Stimulated activated CD4-positive, alpha-beta T cell treated with anti-CD3 and anti-CD28 coated beads, Interleukin-12 subunit alpha, Interleukin-12 subunit beta, amount 100 ng/mL, for 24 hours (primary cell): ENCODE results near the gene EML6.

ENCODE experiments used
- DNase-seq, 2 experiments: peaks; one replicate each; pipeline ENCODE4 v3.0.0-alpha.2; 2020; ENCODE audit warnings: low read depth in 2 of 2

EML6 gene

DNA sequence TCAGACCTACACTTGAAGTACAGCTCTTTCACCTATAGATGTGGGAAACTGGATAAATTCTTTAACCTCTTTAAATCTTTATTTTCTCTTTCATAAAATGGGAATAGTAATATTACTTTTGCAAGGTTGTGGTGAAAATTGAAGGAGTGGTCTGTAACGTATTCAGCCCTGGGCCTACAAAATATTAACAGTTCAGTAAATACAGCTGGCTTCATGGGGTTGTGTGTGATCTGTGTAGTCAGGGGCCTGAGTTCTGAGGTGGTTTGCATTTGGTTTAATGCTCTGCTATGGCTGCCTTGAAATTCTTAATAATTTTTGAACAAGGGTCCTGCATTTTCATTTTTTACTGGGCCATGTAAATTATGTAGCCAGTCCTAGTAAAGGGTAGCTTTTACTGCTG lies 16.8 kb upstream of the EML6 start:
- no peak for DNase-seq

DNA sequence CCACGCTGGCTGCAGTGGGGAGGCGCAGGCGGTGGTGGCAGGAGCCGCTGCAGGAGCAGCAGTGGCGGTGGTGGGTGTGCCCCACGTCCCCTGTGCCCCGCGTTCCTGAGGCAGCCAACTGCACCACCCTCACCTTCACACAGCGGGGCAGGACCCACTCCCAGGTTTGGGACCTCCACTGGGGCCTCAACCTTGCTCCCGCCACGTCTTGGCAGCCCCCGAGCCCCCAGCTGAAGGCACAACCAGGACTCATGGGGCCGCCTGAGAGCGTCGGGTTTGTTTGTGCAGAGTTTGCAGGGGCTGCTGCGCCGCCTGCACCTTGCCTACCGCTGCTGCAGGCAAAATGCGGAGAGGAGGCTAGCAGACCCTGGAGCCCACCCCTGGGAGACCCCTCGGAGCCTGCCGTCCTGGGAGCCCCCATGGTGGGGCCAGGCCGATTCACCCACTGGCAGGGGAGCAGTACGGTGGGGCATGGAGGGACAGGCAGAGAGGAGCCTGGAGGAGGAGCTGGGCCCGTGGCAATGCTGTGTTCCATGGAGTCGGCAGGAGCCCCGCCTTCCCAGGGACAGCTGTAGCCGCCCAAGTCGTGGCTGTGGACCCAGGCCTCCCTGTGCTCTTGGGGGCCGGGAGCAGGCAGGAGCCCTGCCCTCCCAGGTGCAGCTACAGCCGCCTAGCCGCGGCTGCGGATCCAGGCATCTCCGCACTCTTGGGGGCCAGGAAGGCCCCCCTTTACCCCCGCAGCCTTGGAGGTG lies 14.7 kb upstream of the EML6 start:
- DNase-seq = no peak

DNA sequence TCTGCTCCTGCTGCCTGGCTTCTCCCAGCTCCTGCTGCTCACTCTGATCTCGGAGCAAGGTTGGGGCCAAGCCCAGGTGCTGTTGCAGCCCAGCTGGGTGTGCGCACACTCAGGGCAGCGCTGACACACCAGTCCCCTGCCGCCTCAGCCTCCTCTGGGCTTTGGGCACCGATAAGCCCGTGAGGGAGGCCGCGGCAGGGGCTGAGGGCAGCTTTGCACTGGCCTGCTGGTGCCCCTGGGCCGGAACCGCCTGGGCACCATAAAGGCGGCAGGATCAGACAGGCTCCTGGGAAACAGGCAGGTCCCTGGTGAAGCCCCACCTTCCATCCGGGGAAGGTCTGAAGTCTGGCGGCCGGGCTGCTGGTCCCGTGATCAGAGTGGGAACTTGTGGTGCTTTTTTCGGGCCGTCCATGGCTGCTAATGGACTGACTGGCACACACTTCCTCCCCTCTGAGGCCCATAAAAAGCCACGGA lies 14.1 kb upstream of the EML6 start:
- no peak for DNase-seq

DNA sequence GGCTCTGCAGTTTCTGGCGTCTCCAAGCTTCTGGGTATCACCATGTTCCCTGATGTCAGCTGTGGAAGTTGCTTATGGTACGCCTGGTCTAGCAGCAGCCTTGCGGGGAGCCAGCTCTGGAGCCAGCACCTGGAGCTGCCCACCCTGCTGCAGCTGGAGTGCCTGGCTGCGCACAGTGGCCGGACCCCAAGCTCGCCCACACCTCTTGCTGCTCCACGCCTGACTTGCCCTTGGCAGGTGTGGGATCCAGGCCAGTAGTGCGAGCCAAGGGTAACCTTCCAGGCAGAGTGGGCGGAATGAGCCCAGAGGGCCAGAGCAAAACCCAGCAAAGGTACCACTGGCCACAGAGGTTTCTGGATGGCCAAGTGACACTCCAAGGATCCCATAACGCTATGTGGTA lies 13.2 kb upstream of the EML6 start:
- no peak for DNase-seq

DNA sequence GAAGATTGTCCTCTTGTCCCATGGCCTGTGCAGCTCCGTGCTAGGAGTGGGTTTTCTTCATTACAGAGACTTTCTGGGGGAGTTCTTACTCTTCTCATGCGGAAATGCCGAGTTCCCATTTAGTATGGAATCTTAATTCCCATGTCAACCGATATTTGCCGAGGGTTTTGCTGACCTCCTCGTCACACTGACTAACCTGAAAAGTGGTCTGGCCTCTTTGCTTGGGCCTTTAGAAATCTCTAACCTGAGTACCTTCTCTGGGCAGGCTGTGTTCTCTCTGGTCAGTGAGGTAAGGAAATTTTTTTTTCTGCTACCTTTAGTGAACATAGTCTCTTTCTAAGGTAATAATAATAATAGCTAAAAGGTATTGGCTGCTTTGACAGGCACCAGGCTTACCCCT lies 10.9 kb upstream of the EML6 start:
- DNase-seq = no peak

DNA sequence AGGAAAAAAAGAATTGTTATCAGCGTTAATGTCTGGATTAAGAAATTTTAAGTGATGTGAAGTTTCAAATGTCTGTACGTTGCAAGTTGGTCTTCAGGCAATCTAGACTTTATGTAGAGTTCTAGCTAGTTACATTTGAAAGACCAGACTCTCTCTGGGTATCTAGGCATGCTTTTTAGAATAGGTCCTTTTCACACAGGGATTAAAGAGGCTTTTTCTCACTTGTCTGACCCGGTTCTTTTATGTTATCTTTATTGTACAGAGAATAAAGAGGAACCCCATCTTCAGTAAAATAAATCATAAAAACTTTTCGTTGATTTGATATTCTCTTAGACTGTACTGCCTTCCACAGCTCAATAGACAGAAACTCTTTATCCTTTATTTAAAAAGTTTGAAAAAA lies 8.5 kb upstream of the EML6 start:
- DNase-seq = no peak

DNA sequence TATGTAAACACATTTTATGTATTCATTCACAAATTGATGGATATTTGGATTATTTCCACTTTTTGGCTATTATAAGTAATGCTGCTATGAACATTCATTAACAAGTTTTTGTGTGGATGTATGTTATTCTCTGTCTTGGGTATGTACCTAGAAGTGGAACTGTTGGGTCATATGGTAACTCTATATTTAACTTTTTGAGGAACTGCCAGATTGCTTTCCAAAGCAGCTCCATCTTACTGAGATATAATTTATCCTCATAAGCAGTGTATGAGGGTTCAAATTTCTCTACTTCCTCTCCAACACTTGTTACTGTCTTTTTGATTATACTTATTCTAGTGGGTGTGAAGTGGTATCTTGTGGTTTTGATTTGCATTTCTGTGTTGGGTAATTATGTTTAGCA lies 7.1 kb upstream of the EML6 start:
- no peak for DNase-seq

DNA sequence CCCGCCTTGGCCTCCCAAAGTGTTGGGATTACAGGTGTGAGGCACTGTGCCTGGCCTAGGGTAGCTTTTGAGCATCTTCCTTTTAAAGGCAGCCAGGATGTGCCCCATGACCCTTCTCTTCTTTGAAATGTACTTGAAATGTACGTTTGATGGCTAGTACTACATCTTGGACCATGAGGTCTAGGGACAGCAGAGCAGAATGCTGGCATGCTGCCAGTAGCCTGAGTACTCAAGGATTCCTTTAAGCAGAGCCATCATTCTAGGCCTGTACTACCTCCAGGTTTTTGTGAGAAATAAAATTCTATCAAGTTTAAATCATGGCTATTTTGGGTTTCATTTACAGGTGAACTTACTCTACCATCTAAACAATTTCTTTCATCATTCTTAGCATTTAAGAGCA lies 2.9 kb upstream of the EML6 start:
- no peak for DNase-seq

DNA sequence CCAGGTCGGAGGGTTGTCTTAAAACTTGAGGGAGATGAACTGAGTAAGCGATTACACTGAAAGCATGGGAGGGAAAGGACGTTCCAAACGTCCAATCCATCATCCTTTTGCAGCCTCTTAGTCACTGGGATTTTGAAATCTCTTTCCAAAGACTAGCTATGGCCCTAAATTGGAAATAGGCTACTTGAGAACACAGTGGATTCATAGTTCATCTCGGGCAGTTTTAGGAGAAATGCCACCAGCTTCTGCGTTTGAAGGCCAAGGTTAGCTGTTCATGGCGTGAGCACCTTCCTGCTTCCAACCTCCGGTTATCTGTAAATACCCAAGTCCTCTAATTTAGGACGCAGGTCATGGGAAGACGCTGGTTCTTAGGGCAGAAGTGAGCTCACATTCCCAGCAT lies 821 bp upstream of the EML6 start:
- DNase-seq = no peak

DNA sequence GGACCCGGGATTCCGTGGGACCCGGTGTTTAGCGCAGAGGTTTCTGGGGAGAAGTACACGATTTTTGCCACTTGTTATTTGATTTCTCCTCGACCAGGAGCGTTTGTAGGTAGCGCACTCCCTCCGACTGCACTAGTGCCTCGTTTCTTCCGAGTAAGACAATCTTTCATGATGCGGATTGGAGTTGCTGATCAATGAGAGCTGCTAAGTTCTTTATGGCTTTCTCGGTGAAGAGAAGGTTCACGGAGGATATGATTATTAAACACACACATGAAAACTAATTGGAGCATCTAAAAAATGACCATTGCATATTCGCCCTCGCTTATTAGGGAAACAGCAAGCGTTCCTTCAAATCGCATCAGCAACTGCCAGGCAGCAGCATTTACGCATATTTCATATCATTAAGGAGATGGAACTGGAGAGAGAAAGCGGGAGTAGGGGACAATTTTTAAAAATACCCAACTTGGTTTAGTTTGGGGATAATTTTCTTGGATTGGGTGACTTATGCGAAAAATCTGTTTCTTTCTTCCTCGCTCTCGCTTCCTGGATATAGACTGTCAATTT lies 616 bp downstream of the EML6 start:
- no peak for DNase-seq

DNA sequence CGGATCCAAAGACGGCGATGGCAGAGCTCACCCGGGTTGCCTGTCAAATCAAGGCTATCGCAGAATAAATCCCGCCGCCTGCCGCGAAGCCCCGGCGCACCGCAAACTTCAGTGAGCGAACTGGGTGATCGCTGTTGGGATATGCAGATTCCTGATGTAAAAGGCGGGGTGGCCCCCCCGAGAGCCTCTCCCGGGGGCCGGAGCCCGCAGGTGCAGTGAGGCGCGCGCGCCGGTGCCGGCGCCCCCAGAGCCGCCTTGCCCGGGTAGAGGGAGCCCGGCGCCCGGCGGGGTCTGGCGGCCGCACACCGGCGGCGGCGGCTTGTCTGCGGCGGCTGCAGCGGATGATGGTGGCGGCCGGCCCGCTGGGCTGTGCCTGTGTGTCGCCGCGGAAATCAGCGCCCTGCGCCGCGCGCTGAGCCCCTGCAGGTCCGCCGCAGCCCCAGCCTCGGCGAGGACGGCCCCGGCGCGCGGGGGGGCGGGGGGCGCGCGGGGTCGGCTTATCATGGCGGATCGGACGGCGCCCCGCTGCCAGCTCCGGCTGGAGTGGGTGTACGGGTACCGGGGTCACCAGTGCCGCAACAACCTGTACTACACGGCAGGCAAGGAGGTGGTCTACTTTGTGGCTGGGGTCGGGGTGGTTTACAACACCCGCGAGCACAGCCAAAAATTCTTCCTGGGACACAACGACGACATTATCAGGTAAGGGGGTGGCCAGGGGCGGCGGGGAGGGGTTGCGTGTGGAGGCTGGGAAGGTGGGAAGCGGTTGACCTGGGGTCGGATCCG lies 1.3 kb downstream of the EML6 start:
- no peak for DNase-seq

DNA sequence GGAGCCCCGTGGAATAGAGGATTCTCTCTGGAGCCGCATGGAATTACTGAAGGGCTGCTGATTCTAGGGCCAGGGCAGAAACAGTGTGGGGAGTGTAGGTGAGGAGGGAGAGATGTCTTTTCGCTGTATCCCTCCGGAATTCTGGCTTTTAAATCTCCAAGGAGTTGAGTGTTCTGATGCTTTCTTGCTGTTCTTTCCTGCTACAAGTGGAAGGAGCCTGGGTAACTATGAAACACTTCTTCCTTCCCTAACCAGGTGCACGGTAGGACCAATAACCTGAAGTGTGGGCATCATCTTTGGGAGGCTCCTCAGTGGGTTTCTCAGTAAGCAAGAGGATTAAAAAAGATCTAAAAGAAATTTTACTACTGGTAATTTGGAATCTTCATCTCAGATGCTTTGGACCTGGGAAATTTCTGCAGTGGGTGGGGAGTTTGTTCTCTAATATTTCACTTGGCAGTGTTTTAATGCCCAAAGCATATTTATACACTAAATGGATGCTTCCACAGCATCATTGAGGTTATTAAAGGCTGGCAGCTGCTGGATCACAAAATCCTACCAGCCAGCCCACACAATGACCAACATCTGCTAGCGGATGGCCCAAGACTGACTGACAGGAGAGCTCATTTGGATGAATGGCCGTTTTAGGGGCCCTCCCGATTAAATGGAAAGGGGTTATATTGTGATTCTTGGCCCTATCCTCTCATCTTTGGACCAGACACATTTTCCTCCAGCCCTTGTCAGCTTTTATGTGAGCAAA lies 2.1 kb downstream of the EML6 start:
- no peak for DNase-seq

DNA sequence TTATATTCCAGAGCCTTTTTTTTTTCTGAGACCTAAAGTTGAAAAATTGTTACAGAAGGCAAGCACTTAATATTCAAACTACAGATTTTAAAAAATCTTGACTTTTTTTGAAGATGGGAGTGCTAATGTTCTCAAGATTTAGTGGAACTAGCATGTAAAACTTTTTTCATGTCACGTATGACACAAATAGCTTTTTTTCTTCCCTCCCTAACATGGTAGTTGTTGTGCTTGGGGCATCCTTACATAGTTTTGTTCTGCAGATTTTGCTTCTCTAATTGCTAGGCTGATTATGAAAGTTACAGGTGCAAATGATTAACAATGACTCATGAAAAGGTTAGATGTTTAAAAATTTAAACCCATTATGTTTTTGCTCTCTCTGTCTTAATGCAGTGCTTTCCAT lies 3.0 kb downstream of the EML6 start:
- DNase-seq = no peak

DNA sequence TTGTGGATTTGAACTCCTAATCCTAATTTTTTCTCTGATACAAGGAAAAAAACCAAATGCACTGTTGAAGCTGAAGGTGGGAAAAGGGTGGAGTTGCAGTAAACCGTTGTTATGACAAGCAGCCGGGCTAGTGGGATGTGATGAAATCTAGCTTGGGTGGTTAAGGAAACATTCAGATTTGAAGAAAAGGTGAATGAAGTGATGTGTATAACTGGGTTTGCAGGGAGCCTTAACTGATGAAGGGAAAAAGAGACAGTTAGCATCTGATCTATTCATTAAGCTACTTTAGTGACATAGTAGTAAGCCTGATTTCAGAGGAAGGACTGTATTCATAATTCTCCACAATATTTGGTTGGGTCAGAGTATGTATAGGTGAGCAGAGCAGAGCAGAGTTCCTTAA lies 3.5 kb downstream of the EML6 start:
- no peak for DNase-seq

DNA sequence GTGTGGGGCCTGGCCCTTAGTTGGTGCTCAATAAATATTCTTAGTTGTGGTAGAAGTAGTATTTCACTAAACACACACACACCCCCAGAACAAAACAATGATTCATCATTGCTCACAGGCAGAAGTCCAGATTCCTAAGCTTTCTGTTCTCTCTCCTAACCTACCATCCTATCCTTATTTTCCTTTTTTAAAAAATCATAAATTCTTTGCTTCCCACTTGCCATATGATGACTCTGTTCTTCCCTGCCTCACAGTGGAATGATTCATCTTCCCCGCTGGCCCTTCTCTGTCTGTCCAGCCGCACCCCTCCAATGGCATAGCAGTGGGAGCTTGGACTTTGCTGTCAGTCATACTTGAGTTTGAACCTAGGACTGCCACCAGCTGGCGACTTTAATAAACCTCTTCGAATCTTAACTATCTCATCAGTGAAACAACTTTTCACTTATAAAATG lies 5.2 kb downstream of the EML6 start:
- no peak for DNase-seq

DNA sequence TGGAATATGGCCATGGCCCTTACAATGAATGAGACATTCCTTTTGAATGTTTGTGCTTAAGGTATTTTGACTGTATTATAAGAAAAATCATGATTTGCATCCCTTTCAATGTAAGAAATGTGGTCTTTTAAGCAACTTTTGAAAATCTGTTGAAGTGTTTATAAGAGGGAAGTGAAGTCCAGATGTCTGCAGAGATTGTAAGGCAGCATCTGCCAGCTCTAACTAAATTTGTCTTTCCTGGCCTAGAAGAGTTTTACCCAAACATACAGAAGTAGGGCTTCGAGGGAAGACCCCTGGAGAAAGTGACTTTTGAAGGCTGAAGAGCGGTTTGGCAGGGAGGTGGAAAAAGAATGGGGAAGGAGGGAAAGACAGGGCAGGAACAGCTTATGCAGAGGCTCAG lies 12.2 kb downstream of the EML6 start:
- no peak for DNase-seq

DNA sequence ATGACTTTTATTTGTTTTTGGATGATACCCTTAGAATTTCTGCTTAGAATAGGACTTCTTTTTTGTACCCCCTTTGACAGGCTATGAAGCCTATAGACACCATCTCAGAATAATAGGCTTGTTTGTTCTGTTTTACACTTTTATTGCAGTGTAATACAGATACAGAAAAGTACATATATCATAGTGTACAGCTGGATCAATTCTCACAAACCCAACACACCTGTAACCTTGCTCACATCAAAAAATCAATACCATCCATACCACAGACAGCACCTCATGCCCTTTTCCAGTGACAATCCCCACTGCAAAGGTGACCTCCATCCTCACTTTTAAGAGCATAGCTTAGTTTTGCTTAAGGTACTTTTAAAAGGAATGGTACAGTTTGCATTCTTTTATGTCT lies 14.8 kb downstream of the EML6 start:
- DNase-seq = no peak

DNA sequence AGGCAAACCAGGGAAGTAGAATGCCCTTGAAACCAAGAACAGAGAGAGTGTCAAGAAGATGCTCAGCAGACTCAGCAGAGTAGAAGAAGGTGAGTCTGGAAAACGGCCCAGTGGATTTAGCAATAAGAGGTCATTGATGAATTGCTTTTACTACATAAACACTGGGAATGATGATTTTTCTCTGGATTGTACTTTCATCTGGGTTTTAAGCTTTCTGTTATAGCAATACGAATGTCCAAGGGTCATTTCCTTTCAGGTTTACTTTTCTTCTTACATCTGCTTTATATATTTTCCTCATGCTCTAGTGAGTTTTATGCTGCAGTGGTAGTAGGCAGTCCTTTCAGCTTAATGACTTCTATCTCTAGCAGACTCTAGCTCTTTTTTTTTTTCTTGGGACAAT lies 16.9 kb downstream of the EML6 start:
- DNase-seq = no peak

DNA sequence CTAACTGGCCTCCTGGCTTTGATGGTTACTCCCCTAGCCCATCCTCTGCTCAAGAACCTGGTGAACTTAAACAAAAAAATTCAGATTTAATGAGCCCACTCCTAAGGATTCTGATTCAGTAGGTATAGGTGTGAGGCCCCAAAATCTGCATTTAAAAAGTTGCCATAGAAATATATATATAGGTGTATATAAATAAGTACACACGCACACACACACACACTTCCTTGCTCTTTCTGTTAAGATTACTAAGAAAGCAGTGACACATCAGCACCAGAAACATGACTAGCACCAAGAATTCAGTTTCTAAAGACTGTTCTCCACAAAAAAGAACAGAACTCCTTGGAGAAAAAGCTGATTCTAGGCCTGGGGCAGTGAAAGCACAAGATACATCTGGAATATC lies 17.8 kb downstream of the EML6 start:
- no peak for DNase-seq

DNA sequence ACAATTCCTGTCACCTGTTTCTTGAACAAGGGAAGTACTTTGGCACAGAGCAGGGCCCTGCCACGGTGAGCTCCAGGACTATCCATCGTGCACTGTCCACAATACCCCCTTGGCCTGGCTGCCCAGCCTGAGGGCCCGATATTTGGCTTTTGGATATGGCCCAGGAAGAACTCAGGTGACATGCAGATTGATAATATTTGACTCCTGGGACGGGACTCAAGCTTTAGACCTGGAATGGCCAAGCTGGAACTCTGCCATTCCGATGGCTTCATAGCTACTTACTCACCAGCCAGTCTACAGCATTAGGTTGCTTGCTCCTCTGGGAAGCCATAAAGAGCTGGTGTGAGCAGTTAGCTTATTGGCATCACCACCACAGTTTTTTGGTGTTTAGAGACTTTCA lies 26.6 kb downstream of the EML6 start:
- no peak for DNase-seq

DNA sequence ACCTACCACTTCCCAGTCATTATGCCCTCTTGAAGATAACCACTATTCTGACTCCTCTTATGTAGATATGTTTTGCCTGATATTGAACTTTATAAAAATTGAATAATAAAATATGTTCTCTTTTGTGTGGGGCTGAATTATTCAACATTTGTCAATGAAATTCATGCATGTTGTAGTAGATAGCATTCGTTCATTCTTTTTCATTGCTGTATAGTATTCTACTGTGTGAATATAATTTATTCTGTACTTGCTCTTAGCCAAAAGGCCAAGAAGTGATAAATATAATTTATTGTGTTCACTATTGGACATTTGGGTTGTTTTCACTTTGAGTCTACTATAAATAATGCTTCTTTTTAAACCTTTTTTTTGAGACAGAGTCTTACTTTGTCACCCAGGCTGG lies 29.0 kb downstream of the EML6 start:
- no peak for DNase-seq

DNA sequence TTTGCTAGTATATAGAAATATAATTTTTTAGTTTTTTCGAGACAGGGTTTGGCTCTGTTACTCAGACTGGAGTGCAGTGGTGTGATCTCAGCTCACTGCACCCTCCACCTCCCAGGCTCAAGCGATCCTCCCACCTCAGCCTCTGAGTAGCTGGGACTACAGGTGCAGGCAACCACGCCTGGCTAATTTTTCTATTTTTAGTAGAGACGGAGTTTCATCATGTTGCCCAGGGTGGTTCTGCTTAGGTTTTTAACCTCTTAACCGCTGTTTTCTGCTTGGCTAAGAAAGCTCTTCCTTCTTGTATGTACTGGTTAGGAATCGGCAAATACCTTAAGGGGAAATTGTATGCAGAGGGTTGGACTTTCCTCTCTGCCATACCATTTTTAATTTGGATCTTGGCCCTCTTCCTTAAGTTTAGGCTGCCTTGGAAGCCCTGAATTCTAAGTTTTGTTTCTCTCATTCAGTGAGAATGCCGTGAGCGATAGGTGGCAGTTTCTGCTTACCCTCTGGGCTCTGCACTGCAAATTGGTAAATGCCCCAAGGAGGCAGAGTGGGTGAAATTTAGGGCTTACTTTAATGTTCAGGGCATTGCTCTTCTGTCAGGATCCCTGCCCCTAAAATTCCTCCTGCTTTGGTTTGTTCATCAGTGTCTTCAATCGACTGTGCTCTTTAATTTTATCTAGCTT lies 32.3 kb downstream of the EML6 start:
- no peak for DNase-seq
